GM10266 (cell line): ENCODE data around the gene YWHAE.

Experiments used
- DNase-seq: peaks from one replicate; pipeline ENCODE4 v3.0.0; 2012; ENCODE audit errors: extremely low spot score
- CTCF ChIP-seq: IDR thresholded peaks from 2 replicates; pipeline ENCODE4 v1.5.1; 2012; ENCODE audit warnings: mild to moderate bottlenecking, low read depth; ENCODE audit not compliant: control insufficient read depth, insufficient read depth; ENCODE audit errors: missing control alignments

YWHAE gene

GRCh38 chr17:1438593-1439083 lies 38.6 kb upstream of the YWHAE start:
- TF ChIP-seq CTCF = no peak
- no peak for DNase-seq

GRCh38 chr17:1435326-1435725 lies 35.3 kb upstream of the YWHAE start:
- TF ChIP-seq CTCF = no peak
- DNase-seq = no peak

DNA sequence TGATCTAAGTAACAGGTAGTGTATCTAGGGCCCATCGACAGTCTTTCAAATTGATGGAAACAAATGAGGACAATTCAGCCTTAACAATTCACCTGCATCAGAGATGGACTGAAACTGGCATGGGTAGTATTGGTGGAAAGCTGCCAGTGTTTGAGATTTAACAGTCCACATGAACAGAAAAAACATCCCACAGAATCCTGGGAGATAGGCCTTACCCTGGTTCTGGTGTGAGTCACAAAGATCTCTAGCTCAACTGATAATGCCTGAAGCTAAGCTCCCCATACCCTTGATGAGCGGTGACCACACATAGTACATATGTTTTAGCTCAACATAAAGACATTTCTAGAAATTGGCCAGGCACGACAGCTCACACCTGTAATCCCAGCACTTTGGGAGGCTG lies 34.1 kb upstream of the YWHAE start:
- TF ChIP-seq CTCF = no peak
- no peak for DNase-seq

GRCh38 chr17:1431631-1432104 lies 31.6 kb upstream of the YWHAE start:
- DNase-seq = peak; percentile 37
- no peak for TF ChIP-seq CTCF

GRCh38 chr17:1423456-1424135 lies 23.6 kb upstream of the YWHAE start:
- no peak for TF ChIP-seq CTCF
- DNase-seq = no peak

GRCh38 chr17:1422885-1423284 lies 22.9 kb upstream of the YWHAE start:
- no peak for DNase-seq
- TF ChIP-seq CTCF = no peak

- no peak for TF ChIP-seq CTCF
Observed at GRCh38 chr17:1421470-1421869, 21.4 kb upstream of the YWHAE start.

More at GRCh38 chr17:1421470-1421869, 21.4 kb upstream of the YWHAE start:
- DNase-seq = no peak
